Natural killer cell (primary cell): ENCODE data around the gene ISM2. TPM values are rescaled to one million over a fixed set of nuclear protein-coding genes. Genes with fewer than 3 reads are reported as not detected.

Experiments
- ATAC-seq, 3 donors: fragments of 150-1000 bp in 2 of 3; fragments of 200-7000 bp in 1 of 3; cut with Tn5 transposase; 1 replicate in 1 of 3; 2 replicates in 2 of 3; pipeline ENCODE4 v1.10.0; 2021; ENCODE audit warnings: mild to moderate bottlenecking in 2 of 3, moderate library complexity in 2 of 3
- DNase-seq, 2 donors: peaks; one replicate each; pipeline versions ENCODE4 v3.0.0 to v3.0.0-alpha.2; 2013 to 2021; ENCODE audit warnings: mixed read lengths in 1 of 2
- H3K27ac ChIP-seq: one replicate; pipeline ENCODE4 v1.5.1; 2013; ENCODE audit warnings: mild to moderate bottlenecking, low read length
- H3K27me3 ChIP-seq: one replicate; pipeline ENCODE4 v1.6.1; 2013; ENCODE audit warnings: low read length; ENCODE audit not compliant: control insufficient read depth, insufficient read depth
- H3K36me3 ChIP-seq: one replicate; pipeline ENCODE4 v1.6.1; 2013; ENCODE audit warnings: low read length; ENCODE audit not compliant: control insufficient read depth, insufficient read depth
- H3K4me1 ChIP-seq: one replicate; pipeline ENCODE4 v1.6.1; 2013; ENCODE audit warnings: low read length; ENCODE audit not compliant: control insufficient read depth, insufficient read depth
- H3K4me3 ChIP-seq: one replicate; pipeline ENCODE4 v1.5.1; 2013; ENCODE audit warnings: low read length
- H3K9me3 ChIP-seq: one replicate; pipeline ENCODE4 v1.6.1; 2013; ENCODE audit warnings: low read length; ENCODE audit not compliant: control insufficient read depth, insufficient read depth
- H3K27ac Mint-ChIP-seq, 2 donors: one replicate each; pipeline ENCODE4 v1.8.0; 2022; ENCODE audit warnings: mild to moderate bottlenecking in 2 of 2, mixed read lengths in 2 of 2, moderate library complexity in 1 of 2
- H3K27me3 Mint-ChIP-seq, 2 donors: one replicate each; pipeline ENCODE4 v1.8.0; 2022; ENCODE audit warnings: low read depth in 2 of 2, mixed read lengths in 2 of 2
- H3K36me3 Mint-ChIP-seq: one replicate; pipeline ENCODE4 v1.8.0; 2022; ENCODE audit warnings: mixed read lengths
- H3K4me1 Mint-ChIP-seq, 2 donors: one replicate each; pipeline ENCODE4 v1.8.0; 2022; ENCODE audit warnings: mixed read lengths in 2 of 2
- H3K4me3 Mint-ChIP-seq: one replicate; pipeline ENCODE4 v1.8.0; 2022; ENCODE audit warnings: mild to moderate bottlenecking, moderate library complexity, mixed read lengths
- H3K9me3 Mint-ChIP-seq, 2 donors: one replicate each; pipeline ENCODE4 v1.8.0; 2022; ENCODE audit warnings: mixed read lengths in 2 of 2
- WGBS: methylation state at CpG from one replicate; pipeline ENCODE4 v1.1.7; 2013; ENCODE audit warnings: missing lambda C conversion rate; ENCODE audit not compliant: insufficient coverage; 5-methylcytosine and 5-hydroxymethylcytosine counted together
- intact Hi-C: fragments of 100-400 bp; cut with micrococcal nuclease; formaldehyde crosslinking; loops from one replicate; pipeline ENCODE4 v1.14.2; 2022
- total RNA-seq, 4 donors: library from RNA; stranded (reverse); fragments of 120-200 nt in 1 of 4; gene quantifications; one replicate each; pipeline versions ENCODE4 v1.2.3 to v1.2.4, GENCODE V29; 2013 to 2022
- TF ChIP-seq, protein P1 (sequence below): fragments of 200-600 bp; IDR thresholded peaks from one replicate; pipeline ENCODE4 v1.8.0; 2022; ENCODE audit warnings: antibody characterized with exemption

ISM2 gene
- total RNA-seq, 3 donors from 2014 or later (not counting 1 experiment from before 2014, with no cell fraction given), result not detected

DNA sequence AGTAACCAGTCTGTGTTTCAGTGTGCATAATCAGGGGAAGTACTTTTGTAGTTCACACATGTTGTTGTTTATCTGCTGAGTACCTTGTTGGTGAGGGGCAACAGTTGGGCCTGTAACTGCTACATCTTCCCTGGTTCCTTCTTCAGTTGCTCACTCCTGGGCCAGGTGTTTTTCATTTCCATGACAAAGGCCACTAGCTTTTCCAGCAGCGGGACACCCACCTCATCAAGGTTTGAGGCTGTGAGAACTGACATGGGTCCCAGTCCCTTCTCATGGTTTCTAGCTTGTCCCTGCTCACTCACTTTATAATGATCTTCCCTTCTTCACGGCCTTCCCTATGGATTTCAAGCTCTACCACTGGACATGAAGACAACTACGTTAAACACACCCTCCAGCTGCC is 73.8 kb downstream of the ISM2 start:
- Histone ChIP-seq H3K4me1 (no peaks in the 10 kb centered on the region), H3K27me3 (no peaks in the 10 kb centered on the region), H3K4me3 (no peak overlapping the region), H3K9me3 (peaks cover under 1% of the 10 kb centered on the region), H3K36me3 (peaks cover 68% of the 10 kb centered on the region), H3K27ac (no peak overlapping the region)
- 96% methylated on average over 3 of the region's 3 CpGs for WGBS
- intact Hi-C loops, result no loop called here
- H3K27me3 Mint-ChIP-seq, result no peaks in the 10 kb centered on the region
- H3K4me3 Mint-ChIP-seq, result no peak overlapping the region
- no peak for DNase-seq
- TF ChIP-seq, protein P1, sequence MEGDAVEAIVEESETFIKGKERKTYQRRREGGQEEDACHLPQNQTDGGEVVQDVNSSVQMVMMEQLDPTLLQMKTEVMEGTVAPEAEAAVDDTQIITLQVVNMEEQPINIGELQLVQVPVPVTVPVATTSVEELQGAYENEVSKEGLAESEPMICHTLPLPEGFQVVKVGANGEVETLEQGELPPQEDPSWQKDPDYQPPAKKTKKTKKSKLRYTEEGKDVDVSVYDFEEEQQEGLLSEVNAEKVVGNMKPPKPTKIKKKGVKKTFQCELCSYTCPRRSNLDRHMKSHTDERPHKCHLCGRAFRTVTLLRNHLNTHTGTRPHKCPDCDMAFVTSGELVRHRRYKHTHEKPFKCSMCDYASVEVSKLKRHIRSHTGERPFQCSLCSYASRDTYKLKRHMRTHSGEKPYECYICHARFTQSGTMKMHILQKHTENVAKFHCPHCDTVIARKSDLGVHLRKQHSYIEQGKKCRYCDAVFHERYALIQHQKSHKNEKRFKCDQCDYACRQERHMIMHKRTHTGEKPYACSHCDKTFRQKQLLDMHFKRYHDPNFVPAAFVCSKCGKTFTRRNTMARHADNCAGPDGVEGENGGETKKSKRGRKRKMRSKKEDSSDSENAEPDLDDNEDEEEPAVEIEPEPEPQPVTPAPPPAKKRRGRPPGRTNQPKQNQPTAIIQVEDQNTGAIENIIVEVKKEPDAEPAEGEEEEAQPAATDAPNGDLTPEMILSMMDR, result no peak
- no peaks in the 10 kb centered on the region for H3K4me1 Mint-ChIP-seq
- H3K9me3 Mint-ChIP-seq, result peaks cover 2 to 4% of the 10 kb centered on the region in 2 donors
- H3K27ac Mint-ChIP-seq, result no peak overlapping the region
- ATAC-seq, result no peak
- H3K36me3 Mint-ChIP-seq, result peaks cover 58% of the 10 kb centered on the region

Other genes starting within 250 kb of the ISM2 start
- gene NGB, start 227.6 kb downstream of the ISM2 start, total RNA-seq, result not detected
- gene POMT2, start 177.9 kb downstream of the ISM2 start, total RNA-seq, result 10 to 100 TPM in 1 of 3 donors, 1 to 10 TPM in 2; 6.7 to 10.9 (median 8.6) TPM
- gene GSTZ1, start 177.8 kb downstream of the ISM2 start, total RNA-seq, result 1 to 10 TPM; 3.0 to 5.6 (median 5.2) TPM
- 1 to 10 TPM; 8.0 to 9.3 (median 9.1) TPM for gene TMED8, start 121.7 kb downstream of the ISM2 start, total RNA-seq
- under 1 TPM; 0.09 to 0.54 (median 0.40) TPM for gene SAMD15, start 121.4 kb downstream of the ISM2 start, total RNA-seq
- under 1 TPM; 0.25 to 0.52 (median 0.40) TPM for gene NOXRED1, start 75.3 kb downstream of the ISM2 start, total RNA-seq
- gene VIPAS39, start 41.2 kb downstream of the ISM2 start, total RNA-seq, result 10 to 100 TPM; 11.2 to 14.4 (median 13.0) TPM
- 100 to 1,000 TPM in 1 of 3 donors, 10 to 100 TPM in 2; 70.4 to 101 (median 94.3) TPM for gene AHSA1, start 40.7 kb downstream of the ISM2 start, total RNA-seq
- gene SPTLC2, start 117.8 kb upstream of the ISM2 start, total RNA-seq, result 10 to 100 TPM; 35.2 to 58.6 (median 50.4) TPM
- gene ALKBH1, start 209.2 kb upstream of the ISM2 start, total RNA-seq, result 10 to 100 TPM in 1 of 3 donors, 1 to 10 TPM in 2; 3.6 to 10.2 (median 7.1) TPM
- 10 to 100 TPM; 29.5 to 33.1 (median 31.6) TPM for gene SLIRP, start 209.3 kb upstream of the ISM2 start, total RNA-seq